Measurements from ENCODE around the gene SEC24D.
A peak's percentile ranks its signal among the peaks of the same experiment; 100 is the strongest.
"Not testable (repeated sequence)": the region's sequence is repeated elsewhere in the genome, so short reads cannot be mapped to it uniquely, and the experiment has no call there.

The SEC24D gene, protein sequence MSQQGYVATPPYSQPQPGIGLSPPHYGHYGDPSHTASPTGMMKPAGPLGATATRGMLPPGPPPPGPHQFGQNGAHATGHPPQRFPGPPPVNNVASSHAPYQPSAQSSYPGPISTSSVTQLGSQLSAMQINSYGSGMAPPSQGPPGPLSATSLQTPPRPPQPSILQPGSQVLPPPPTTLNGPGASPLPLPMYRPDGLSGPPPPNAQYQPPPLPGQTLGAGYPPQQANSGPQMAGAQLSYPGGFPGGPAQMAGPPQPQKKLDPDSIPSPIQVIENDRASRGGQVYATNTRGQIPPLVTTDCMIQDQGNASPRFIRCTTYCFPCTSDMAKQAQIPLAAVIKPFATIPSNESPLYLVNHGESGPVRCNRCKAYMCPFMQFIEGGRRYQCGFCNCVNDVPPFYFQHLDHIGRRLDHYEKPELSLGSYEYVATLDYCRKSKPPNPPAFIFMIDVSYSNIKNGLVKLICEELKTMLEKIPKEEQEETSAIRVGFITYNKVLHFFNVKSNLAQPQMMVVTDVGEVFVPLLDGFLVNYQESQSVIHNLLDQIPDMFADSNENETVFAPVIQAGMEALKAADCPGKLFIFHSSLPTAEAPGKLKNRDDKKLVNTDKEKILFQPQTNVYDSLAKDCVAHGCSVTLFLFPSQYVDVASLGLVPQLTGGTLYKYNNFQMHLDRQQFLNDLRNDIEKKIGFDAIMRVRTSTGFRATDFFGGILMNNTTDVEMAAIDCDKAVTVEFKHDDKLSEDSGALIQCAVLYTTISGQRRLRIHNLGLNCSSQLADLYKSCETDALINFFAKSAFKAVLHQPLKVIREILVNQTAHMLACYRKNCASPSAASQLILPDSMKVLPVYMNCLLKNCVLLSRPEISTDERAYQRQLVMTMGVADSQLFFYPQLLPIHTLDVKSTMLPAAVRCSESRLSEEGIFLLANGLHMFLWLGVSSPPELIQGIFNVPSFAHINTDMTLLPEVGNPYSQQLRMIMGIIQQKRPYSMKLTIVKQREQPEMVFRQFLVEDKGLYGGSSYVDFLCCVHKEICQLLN

DNA sequence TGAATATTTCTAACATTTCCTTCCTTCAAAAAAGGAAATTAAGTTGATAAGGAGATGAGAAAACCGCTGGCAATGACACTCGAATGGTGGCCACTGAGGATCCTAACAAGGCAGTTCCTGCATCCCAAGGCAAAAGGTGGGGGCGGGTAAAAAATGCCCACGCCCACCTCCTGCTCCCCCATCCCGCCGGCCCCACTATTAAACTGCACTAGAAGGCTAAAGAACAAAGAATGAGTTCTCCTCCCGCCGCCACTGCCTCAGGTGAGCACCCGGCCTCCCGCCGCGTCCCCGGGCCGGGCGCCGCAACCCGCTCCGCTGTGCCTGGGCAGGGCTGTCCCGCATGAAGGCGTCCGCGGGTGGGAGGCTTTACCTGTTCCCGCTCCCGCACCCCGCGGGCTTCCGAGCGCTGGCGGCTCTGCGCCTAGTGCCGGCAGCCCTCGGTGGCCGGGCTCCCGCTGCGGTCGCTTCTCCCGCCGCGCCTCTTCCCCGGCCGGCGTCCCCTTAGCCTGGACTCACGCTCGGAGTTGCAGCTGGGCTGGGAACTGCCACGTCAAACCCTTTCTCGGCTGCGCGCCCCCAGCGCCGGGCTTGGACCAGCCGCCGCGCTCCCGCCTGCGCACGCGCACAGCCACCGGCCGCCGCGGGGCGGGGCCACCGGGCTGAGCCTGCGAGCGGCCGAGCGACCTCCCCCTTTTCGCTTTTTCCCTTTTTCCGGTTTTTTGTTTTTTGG is at the start of gene SEC24D:
Gene SEC24D, minus strand, starts transcription at position 556 of the 730 bp plus-strand sequence. CDS start 2,430 bp downstream, outside the sequence.
- DNase-seq, result peak; percentile 82

DNA sequence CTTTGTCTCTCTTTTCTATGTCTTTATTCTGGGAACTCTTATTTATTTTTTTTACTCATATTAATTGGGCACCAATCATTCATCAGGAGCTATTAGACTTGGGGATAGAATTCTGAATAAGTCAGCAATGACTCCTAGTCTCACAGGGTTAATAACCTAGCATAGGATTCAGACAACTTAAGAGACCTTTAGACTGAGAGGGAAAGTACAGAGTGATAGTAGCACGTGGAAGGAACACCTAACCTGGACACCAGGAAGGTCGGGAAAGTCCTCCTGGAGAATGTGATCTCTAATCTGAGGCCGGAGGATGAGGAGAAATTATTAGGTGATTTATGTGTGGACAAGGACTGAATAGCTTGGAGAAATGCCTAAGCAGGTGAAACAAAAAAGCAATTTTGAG is 48.8 kb upstream of the SEC24D start:
- no peak for DNase-seq

DNA sequence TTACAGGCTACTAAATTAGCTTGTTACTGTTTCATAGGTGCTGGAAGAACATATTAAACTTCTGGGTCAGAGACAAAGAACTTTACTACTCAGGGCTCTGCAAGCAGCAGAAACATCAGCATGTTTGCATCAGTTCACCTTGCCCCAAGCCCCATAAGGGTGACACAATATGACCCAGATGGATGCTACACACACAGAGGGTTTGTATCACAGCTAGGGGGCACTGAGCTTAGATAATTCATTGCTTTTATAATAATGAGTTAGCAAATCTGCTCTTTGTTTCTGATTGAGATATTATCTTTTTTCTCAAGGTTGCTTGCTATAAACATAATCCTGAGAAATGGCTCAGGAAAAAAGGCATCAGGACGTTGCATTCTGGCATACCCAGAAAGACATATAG is 47.9 kb upstream of the SEC24D start:
- no peak for DNase-seq

DNA sequence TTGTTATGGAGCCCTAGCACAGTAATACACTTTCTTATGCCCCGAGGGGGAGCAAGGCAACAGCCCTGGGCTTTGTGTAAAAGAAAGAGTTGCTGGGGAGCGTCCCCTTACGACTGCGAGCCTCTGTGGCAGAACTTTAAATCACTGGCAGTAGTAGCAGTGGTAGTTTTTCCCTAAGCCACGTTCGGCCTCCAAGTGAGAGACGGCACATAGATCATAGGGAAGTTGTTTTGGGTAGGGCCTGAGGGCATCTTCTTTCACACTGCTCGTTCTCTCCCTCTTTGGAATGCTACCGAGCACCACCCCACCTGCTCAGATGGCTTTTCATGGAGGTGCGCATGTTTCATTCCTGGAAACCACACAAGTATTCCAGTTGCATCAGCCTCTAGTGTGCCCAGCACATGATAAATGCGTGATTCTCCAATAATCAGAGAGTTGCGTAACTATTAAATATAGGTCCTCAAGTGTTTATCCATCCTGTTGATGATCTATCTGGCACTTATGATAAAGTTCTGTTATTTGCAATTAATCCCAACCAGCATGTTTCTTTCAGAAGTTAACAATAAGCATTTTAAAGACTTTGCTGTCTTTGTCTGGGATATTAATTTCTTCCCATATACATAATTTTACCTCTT is 45.7 kb upstream of the SEC24D start:
- no peak for DNase-seq

DNA sequence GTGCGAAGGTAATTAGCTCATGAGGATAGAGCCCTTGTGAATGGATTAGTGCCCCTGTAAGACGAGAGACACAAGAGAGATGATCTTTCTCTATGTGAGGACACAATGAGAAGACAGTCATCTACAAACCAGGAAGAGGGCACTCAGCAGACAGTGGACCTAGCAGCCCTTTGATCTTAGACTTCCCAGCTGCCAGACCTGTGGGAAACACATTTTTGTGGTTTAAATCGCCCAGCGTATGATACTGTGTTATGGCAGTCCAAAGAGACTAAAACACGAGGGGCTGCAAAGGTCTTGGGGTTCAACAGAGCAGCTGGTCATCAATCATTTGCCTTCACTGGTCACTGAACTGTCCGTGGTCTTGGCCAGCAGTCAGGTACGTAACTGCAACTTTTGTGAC is 43.5 kb upstream of the SEC24D start:
- no peak for DNase-seq

DNA sequence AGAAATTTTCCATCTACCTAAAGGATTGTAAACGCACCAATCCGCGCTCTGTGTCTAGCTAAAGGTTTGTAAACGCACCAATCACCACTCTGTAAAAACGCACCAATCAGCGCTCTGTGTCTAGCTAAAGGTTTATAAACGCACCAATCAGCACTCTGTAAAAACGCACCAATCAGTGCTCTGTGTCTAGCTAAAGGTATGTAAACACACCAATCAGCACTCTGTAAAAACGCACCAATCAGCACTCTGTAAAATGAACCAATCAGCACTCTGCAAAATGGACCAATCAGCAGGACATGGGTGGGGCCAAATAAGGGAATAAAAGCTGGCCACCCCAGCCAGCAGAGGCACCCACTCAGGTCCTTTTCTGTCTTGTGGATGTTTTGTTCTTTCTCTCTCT is 42.6 kb upstream of the SEC24D start:
- not testable (repeated sequence) for DNase-seq

DNA sequence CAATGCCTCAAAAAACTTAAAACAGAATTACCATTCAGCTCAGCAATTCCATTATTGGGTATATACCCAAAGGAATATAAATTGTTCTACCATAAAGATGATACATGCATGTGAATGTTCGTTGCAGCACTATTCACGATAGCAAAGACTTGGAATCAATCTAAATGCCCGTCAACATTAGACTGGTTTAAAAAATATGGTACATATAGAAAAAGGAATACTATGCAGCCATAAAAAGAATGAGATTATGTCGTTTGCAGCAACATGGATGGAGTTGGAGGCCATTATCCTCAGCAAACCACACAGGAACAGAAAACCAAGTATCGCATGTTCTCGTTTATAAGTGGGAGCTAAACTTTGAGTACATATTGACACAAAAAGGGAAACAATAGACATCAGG is 41.9 kb upstream of the SEC24D start:
- DNase-seq, result no peak

DNA sequence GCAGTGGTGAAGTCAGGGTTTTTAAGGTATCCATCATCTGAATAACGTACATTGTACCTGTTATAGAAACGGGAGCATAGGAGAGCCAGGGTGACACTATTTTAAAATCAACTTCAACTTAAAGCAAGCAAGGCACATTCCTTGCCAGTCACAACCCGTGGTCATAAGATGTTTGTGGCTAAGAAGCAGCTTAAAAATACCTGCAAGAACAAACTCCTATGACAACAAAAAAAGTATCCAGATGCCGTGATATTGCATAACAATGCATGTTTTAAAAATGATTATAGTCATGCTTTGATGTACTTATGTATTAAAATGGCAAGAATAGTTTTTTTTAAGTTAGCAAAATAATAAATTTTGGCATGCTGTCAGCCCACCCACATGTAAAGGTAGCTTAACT is 36.3 kb upstream of the SEC24D start:
- no peak for DNase-seq

DNA sequence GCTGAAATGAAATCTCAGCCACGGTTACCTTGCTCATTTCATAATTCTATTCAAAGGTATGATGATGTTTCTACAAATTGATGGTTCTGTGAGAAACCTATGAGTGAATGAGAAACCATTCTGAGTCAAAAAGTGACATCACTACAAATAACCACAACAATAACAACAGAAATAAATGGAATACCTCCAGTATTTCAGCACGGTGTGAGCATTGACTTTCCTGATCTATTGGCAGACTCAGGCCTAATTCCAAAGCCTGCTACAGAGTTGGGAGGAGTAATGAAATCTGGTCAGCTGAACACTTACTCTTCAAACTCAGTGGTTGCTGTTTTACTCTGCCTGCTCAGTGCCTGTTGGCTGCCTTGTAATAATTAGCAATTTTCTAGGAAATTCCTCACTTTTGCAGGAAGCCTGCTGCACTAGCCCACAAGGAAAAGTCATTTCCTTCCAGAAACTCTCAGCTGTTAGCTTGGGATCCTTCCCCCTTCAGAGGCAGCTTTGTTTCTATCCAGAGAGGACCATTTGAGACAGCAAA is 33.9 kb upstream of the SEC24D start:
- no peak for DNase-seq

DNA sequence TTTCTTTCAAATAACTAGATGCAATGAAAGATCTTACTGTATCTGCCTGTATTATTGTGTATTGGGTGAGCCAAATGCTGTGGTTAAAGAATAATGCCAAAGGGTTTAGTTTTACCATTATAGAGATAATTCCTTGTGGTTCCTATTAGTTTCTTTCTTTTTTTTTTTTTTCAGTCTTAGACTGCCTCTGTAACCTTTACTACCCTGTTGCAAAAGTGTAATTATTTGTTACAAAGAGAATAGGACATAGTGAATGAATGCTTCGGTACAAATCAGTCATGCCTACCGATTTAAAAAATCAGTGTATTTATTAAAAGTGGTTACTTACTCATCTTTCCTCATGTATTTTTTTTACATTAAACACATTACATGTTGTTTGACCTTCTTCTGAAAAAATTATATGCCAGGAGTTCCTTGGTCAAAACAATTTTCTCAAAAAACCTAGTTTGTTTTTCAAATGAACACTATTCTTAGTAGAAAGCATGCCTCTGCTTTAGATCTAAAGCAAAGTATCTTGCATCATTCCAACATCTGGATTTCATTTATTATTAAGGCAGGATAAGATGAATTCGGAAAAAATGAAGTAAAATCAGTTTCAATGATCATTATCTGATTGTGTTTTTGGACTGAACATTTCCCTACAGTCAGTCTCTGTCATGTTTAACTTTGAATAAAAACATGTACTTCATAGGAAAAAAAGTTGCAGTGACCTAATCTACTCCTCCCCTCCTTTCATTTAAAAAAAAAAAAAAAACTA is 31.6 kb upstream of the SEC24D start:
- DNase-seq, result no peak

DNA sequence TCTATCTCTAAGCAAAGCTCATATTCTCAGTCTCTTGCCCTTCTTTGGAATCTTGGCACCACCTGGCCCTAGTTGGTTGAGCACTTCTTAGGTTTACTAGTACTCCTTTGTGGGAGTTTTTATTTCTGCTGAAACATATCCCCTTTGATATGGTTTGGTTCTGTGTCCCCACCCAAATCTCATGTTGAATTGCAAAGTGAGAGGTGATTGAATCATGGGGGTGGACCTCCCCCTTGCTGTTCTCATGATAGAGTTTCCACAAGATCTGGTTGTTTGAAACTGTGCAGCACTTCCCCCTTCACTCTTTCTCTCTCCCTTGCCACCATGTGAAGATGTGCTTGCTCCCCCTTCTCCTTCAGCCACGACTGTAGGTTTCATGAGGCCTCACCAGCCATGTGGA is 30.5 kb upstream of the SEC24D start:
- no peak for DNase-seq

DNA sequence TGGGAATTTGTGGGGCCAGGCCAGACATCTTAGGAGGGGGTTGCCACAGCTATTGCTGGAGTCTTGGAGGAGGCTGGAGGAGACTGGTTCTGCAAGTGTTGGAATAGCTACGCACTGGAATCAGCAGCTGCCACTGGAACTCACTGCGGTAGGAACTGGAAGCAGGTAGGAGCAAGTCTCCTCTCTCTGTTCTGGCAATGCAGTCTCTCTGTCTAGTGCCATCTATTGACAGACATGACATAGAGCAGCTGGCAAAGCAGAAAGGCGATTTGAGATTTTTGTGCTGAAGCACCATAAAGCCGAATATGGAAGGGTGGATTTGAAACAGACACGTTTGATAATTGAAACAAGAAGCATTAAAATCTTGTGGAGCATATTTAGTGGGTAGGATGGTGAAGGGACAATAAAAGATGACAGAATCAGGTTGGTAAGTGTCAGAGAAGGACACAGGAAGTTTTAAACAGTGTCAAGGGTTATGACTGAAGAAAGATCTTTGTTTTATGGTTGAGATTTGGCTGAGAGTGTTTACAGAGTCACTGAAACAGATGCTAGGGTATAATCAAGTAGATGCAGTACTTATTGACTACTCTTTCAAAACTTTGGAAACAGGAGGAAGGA is 29.3 kb upstream of the SEC24D start:
- no peak for DNase-seq

DNA sequence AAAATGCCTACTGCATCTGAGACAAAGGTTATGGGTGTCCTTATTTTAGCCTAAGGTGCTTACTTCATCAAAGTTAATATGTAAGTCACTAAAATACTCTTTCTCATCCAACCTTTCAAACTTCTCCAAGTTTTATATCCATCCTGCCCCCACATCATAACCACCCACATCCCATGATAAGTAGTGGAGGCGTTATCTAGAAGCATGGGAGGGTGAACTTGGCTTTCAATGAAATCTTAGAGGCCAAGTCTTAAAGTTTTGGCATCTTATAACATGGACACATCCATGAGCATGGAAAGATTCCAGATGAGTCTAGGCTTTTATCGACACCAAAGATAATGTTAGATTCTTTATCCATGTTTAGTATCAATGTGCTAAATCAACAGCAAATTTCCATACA is 22.9 kb upstream of the SEC24D start:
- no peak for DNase-seq

DNA sequence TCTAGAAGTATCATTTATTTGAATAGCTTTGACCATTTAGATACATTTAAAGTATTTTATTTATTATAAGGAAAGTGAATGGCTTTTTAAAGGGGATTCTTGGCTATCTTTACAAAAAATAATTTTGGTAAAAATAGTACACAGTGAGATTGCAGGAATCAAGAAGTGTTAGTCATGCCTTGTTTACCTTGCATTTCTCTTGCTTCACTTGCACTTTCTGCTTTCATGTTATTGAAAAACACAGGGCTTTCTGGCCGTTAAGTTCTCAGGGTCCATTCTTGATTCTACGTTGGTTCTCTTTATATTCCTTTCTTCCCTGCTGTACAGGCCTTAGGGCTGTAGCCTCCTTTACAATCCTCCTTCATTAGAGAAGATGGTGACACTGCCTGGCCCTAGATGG is 21.8 kb upstream of the SEC24D start:
- DNase-seq, result no peak

DNA sequence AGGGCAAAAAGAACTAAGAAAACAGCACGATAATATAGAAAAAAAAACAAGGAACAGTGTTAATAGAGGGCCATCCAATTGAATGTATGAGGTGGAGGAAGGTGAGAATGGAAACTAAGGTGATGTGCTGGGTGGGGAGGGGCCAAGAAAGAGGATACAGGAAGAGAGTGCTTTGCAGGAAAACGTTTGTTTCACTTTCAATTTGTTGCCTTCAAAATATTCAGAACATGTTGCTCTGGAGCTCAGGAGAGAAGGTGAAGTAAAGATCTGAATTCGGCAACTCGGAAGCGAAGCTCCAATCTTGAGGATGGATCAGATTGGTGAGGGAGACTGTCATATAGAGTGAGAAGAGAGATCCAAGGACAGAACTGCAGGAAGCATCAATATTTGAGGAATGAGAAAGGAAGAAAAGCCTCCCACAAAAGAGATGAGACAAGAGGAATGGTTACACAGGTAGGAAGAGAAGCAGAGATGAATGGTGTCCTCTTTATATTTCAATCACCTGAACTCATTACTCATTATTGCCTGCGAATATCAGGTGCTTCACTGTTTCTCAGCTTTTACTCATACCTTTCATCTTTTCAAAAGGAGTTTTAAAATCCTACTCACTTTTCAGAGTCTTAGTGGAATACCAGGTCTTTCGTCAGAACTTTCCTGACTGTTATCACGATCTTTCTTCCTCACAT is 14.7 kb upstream of the SEC24D start:
- peak; percentile 2 for DNase-seq

DNA sequence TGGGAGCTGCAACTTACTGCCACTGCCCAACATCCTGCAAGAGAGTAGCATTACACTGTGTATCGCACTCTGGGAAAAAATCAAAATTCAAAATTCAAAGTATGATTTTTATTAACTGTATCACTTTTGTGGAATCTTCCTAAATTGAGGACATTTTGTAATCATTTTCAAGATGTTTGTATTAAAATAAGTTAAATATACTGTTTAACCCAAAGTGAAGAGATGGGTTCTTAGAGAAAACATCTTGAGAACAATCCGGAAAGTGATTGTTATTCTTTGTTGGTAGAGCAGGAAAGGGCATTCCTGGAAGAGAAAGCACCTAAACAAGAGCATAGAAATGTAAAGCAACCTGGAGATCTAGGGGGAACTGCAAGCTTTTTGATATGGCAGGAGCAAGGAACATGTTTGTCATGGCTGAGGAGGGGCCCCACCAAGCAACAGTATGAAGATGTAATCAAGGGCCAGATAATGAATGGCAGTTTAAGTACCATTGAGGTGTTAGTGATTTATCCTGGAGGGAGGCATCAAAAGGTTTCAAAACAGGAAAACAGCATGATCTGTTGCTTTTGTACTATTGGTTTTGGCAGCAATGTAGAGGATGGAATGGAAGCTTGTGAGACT is 14.1 kb upstream of the SEC24D start:
- no peak for DNase-seq

DNA sequence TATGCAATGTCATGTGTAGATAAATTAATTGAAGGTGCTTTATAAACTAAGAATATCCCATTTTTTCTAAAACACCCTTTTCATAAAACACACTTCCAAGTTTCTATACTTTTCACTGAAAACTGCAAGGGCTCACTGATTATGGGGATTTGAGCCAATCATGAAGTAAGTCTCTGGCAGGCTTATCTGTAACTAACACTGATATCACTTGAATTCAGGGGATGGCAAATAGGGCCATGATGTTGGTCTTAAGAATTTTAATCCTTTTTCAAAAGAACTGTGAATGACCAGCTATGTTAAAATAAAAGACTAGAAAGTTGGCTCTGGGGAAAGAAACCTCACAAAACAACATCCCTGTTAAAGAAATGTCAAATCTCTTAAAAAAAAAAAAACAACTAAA is 13.0 kb upstream of the SEC24D start:
- DNase-seq, result no peak

DNA sequence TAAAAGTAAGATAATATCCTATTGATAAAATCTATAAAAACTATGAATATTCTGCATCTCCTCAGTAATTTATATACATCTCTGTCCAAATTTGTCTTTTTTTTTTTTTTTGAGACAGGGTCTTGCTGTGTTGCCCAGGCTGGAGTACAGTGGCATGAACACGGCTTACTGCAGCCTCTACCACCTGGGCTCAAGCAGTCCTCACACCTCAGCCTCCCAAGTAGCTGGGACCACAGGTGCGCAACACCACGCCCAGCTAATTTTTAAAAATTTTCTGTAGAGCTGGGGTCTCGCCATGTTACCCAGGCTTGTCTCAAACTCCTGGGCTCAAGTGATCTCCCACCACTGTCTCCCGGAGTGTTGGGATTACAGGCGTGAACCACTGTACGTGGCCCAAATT is 12.3 kb upstream of the SEC24D start:
- DNase-seq, result no peak

DNA sequence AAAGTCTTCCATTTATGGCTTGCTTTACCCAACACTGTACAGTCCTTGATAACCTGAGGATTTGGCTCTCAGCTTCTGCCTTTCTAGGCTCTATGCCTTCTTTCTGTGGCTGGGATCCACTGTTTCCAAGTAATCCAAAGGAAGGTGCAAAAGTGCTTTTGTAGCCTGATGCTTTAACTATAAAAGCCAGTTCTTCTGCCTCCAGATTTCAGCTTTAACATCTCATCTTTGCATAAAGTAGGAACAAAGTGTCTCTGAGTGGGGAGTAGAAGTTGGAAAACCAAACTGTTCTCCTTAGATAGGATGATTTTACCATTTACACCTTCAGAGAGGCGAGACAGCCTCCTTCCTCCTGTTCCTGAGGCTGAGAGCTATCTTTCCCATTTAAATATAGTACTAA is 11.1 kb upstream of the SEC24D start:
- DNase-seq, result no peak

DNA sequence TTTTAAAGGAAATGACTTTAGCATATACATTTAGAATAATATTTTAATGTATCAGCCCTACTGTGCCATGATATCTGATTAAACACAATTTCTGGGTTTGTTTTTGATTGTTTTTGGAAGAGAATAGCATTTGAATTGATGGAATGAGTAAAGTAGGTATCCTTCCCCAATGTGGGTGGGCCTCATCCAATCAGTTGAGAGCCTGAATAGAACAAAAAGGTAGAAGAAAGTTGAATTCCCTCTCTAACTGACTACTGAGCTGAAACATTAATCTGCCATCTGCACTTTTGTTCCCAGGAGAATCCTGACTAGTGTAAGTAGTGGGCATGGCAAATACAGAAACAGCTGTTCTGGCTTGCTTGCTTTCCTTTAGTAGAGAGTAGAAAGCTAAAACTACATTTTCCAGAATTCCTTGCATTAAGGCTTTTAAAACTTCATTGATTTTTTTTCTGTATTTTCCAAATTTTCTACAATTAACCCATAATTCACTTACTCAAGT is 9.7 kb upstream of the SEC24D start:
- no peak for DNase-seq

Data from CD4-positive, alpha-beta T cell treated with Interferon gamma for 1 hour (primary cell).